Osteoblast (primary cell): Measurements from ENCODE around the gene MADD. TPM values are rescaled to one million over a fixed set of nuclear protein-coding genes. Genes with fewer than 3 reads are reported as not detected.

ENCODE experiments used
- DNase-seq: peaks from one replicate; pipeline ENCODE4 v3.0.0; 2011; ENCODE audit warnings: low spot score, mixed read lengths; ENCODE audit not compliant: insufficient read length; ENCODE audit errors: missing footprints
- H2AFZ ChIP-seq: 2 replicates; pipeline ENCODE4 v1.6.0; 2011; ENCODE audit warnings: mild to moderate bottlenecking, low read length
- H3K27ac ChIP-seq: 2 replicates; pipeline ENCODE4 v1.5.1; 2011; ENCODE audit warnings: mild to moderate bottlenecking, low read depth, low read length, moderate library complexity
- H3K27me3 ChIP-seq: 2 replicates; pipeline ENCODE4 v1.6.0; 2012; ENCODE audit warnings: mild to moderate bottlenecking, control low read depth, inconsistent platforms, low read length, moderate library complexity; ENCODE audit not compliant: insufficient read depth
- H3K36me3 ChIP-seq: 2 replicates; pipeline ENCODE4 v1.5.1; 2011; ENCODE audit warnings: mild to moderate bottlenecking, low read length, control low read depth, moderate library complexity; ENCODE audit not compliant: insufficient read depth
- H3K4me1 ChIP-seq: 2 replicates; pipeline ENCODE4 v1.5.1; 2011; ENCODE audit warnings: mild to moderate bottlenecking, low read length, control low read depth, moderate library complexity; ENCODE audit not compliant: insufficient read depth
- H3K4me2 ChIP-seq: 2 replicates; pipeline ENCODE4 v1.6.0; 2011; ENCODE audit warnings: mild to moderate bottlenecking, low read length; ENCODE audit not compliant: insufficient read depth
- H3K4me3 ChIP-seq: fragments of 200-600 bp; sonication (generic); 3 replicates; pipeline ENCODE4 v1.5.1; 2012; ENCODE audit warnings: mild to moderate bottlenecking, low read length, inconsistent platforms; ENCODE audit not compliant: insufficient read depth
- H3K79me2 ChIP-seq: 2 replicates; pipeline ENCODE4 v1.6.0; 2012; ENCODE audit warnings: mild to moderate bottlenecking, low read length, control low read depth, inconsistent platforms; ENCODE audit not compliant: insufficient read depth
- H3K9me3 ChIP-seq: 2 replicates; pipeline ENCODE4 v1.5.1; 2011; ENCODE audit warnings: low read depth, low read length, control low read depth
- H4K20me1 ChIP-seq: 2 replicates; pipeline ENCODE4 v1.6.0; 2012; ENCODE audit warnings: mild to moderate bottlenecking, low read length, control low read depth; ENCODE audit not compliant: insufficient read depth
- total RNA-seq: library from RNA; depleted of rRNA; stranded (reverse); fragments of >200 nt; gene quantifications from 2 replicates; pipeline ENCODE4 v1.2.3, GENCODE V29; 2012
- TF ChIP-seq, protein P1 (sequence below): IDR thresholded peaks from 2 replicates; pipeline ENCODE4 v1.5.1; 2011; ENCODE audit warnings: mild to moderate bottlenecking, low read depth, low read length, moderate library complexity; ENCODE audit errors: extremely low read depth

MADD gene
- 21.7 and 23.3 TPM in 2 replicates for total RNA-seq

DNA sequence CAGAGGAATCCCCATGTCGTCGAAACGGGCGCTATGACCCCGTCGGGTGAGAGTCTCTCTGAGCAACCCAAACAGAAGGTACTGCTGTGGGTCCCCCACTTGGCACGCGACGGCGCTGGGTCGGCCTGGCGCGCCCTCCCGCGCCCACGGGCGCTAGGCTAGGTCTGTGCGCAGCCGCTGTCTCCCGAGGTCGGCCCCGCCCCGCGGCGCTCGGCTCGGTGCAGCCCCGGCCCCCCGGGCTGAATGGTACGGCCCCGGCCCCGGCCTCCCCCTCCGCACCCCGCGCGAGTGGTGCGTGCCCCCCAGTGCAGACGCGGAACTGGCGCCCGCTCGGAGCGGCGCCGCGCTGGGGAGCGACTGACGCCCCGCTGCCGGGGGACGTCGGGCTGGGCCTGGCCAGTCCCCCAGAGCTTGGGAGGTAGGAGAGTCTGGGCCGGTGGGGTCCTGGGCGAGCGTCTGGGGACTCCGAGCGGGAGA, at the start of gene MADD:
Gene MADD, plus strand, starts transcription at position 305 of the 477 bp plus-strand sequence.
- peak; percentile 98 for DNase-seq
- Histone ChIP-seq H3K27ac (peak within 1 kb of the TSS; percentile 86), H3K79me2 (peaks cover 43% of the 10 kb centered on the region), H3K4me1 (peaks cover 28% of the 10 kb centered on the region), H3K36me3 (peaks cover 6% of the 10 kb centered on the region), H3K27me3 (no peaks in the 10 kb centered on the region), H3K4me2 (peak within 1 kb of the TSS; percentile 96), H3K9me3 (no peaks in the 10 kb centered on the region), H4K20me1 (peaks cover 42% of the 10 kb centered on the region), H2AFZ (peak within 1 kb of the TSS; percentile 98), H3K4me3 (peak within 1 kb of the TSS; percentile 80)
- TF ChIP-seq, protein P1, sequence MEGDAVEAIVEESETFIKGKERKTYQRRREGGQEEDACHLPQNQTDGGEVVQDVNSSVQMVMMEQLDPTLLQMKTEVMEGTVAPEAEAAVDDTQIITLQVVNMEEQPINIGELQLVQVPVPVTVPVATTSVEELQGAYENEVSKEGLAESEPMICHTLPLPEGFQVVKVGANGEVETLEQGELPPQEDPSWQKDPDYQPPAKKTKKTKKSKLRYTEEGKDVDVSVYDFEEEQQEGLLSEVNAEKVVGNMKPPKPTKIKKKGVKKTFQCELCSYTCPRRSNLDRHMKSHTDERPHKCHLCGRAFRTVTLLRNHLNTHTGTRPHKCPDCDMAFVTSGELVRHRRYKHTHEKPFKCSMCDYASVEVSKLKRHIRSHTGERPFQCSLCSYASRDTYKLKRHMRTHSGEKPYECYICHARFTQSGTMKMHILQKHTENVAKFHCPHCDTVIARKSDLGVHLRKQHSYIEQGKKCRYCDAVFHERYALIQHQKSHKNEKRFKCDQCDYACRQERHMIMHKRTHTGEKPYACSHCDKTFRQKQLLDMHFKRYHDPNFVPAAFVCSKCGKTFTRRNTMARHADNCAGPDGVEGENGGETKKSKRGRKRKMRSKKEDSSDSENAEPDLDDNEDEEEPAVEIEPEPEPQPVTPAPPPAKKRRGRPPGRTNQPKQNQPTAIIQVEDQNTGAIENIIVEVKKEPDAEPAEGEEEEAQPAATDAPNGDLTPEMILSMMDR, result no peak

DNA sequence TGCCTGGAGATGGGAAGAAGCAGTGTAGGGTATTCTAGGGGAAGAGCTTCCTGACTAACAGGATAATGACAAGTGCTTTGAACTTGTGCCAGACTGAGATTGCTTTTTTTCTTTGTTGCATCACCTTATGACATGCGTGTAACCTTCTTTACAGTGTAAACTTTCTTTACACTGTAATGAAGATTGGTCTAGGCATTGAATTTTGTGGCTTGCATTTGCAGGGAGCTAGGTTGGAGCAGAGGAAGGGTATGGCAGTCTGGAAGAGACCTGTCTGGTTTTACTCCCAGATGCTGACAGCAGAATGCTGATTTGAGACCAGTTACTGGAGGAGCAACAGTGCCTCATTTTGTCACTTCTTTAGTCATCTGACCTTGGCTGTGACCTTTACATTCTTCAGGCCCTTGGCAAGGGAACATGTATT, 49.5 kb upstream of the MADD start:
- H3K27ac ChIP-seq, result peak overlapping the region; percentile 65
- TF ChIP-seq, protein P1, result no peak
- peaks cover 25% of the 10 kb centered on the region for H3K4me1 ChIP-seq
- H3K4me3 ChIP-seq, result no peak overlapping the region
- H3K27me3 ChIP-seq, result no peaks in the 10 kb centered on the region
- no peak overlapping the region for H2AFZ ChIP-seq
- H3K4me2 ChIP-seq, result peak overlapping the region; percentile 29
- peaks cover 17% of the 10 kb centered on the region for H3K79me2 ChIP-seq
- no peaks in the 10 kb centered on the region for H3K9me3 ChIP-seq
- peaks cover 5% of the 10 kb centered on the region for H4K20me1 ChIP-seq
- no peak for DNase-seq
- H3K36me3 ChIP-seq, result peaks cover 11% of the 10 kb centered on the region

DNA sequence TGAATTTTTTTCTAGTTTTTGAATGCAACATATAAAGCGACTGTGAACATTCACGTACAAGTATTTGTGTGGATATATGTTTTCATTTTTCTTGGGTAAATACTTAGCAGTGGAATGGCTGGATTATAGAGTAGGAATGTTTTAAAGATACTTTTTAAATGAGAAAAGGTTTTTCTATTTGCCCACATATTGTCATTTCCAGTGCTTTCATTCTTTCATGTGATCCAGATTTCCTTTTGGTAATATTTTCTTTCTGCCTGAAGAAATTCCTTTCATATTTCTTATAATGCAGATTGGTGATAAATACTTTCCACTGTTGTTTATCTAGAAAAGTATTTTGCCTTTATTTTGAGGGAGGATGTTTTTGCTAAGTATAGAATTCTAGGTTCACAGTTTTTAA, 47.2 kb upstream of the MADD start:
- DNase-seq, result no peak
- H4K20me1 ChIP-seq, result peaks cover 5% of the 10 kb centered on the region
- H3K9me3 ChIP-seq, result no peaks in the 10 kb centered on the region
- peaks cover 26% of the 10 kb centered on the region for H3K36me3 ChIP-seq
- peaks cover 12% of the 10 kb centered on the region for H3K79me2 ChIP-seq
- H2AFZ ChIP-seq, result no peak overlapping the region
- no peak overlapping the region for H3K4me2 ChIP-seq
- TF ChIP-seq, protein P1, result no peak
- H3K27me3 ChIP-seq, result no peaks in the 10 kb centered on the region
- no peak overlapping the region for H3K4me3 ChIP-seq
- peak overlapping the region; percentile 32 for H3K27ac ChIP-seq
- H3K4me1 ChIP-seq, result peaks cover 11% of the 10 kb centered on the region

DNA sequence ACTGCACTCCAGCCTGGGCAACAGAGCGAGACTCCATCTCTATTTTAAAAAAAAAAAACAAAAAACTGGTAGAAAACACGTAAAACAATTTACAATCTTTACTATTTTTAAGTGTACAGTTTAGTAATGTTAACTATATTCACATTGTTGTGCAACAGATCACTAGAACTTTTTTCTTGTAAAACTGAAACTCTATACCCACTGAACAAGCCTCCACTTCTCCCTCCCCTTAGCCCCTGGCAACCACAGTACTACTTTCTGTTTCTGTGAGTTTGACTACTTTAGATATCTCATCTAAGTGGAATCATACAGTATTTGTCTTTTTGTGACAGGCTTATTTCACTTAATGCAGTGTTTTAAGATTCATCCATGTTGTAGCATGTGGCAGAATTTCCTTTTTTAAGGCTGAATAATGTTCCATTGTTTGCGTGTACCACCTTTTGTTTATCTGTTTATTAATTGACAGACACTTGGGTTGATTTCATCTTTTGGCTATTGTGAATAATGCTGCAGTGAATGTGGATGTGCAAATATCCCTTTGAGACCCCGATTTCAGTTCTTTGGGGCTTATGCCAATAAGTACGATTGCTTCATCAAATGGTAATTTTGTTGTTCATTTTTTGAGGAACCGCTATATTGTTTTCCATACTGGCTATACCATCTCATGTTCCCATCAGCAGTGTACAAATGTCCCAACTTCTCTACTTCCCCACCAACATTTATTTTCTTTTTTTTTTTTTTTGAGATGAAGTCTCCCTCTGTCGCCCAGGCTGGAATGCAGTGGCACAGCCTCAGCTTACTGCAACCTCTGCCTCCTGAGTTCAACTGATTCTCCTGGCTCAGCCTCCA, 44.2 kb upstream of the MADD start:
- no peak overlapping the region for H3K4me2 ChIP-seq
- H2AFZ ChIP-seq, result no peak overlapping the region
- DNase-seq, result no peak
- H4K20me1 ChIP-seq, result no peaks in the 10 kb centered on the region
- peak overlapping the region; percentile 28 for H3K27ac ChIP-seq
- TF ChIP-seq, protein P1, result no peak
- H3K4me1 ChIP-seq, result peaks cover under 1% of the 10 kb centered on the region
- no peaks in the 10 kb centered on the region for H3K27me3 ChIP-seq
- H3K9me3 ChIP-seq, result no peaks in the 10 kb centered on the region
- H3K36me3 ChIP-seq, result peaks cover 38% of the 10 kb centered on the region
- no peak overlapping the region for H3K4me3 ChIP-seq
- peaks cover 3% of the 10 kb centered on the region for H3K79me2 ChIP-seq
